ENCODE measurements around the gene THSD7A.

The THSD7A gene

GRCh38 chr7:11505471-11505985, 326.5 kb downstream of the THSD7A start:
- CTCF ChIA-PET = no interaction called here
- H3K27ac ChIP-seq = no peak overlapping the region
- POLR2A ChIA-PET (ENCODE audit: low non-redundant PET) = no interaction called here
- DNase-seq (ENCODE audit: low spot score) = no peak
- no peak for TF ChIP-seq CTCF (conservative IDR thresholded peaks at IDR 0.05; ENCODE audit: low read depth)

GRCh38 chr7:11492307-11492706, 339.7 kb downstream of the THSD7A start:
- H3K27ac ChIP-seq = no peak overlapping the region
- TF ChIP-seq CTCF (conservative IDR thresholded peaks at IDR 0.05; ENCODE audit: low read depth) = no peak
- ChIA-PET POLR2A (ENCODE audit: low non-redundant PET) (no interaction called here), CTCF (no interaction called here)
- no peak for DNase-seq (ENCODE audit: low spot score)

- no peak for DNase-seq (ENCODE audit: low spot score)
- CTCF ChIA-PET = no interaction called here
- TF ChIP-seq CTCF (conservative IDR thresholded peaks at IDR 0.05; ENCODE audit: low read depth) = no peak
- H3K27ac ChIP-seq = no peak overlapping the region
- POLR2A ChIA-PET (ENCODE audit: low non-redundant PET) = no interaction called here
Observed at GRCh38 chr7:11491811-11492210, 340.2 kb downstream of the THSD7A start.

GRCh38 chr7:11489280-11489679, 342.7 kb downstream of the THSD7A start:
- CTCF ChIA-PET = no interaction called here
- H3K27ac ChIP-seq = no peak overlapping the region

GRCh38 chr7:11486271-11486670, 345.7 kb downstream of the THSD7A start:
- no peak for DNase-seq (ENCODE audit: low spot score)
- ChIA-PET CTCF (no interaction called here), POLR2A (ENCODE audit: low non-redundant PET) (no interaction called here)
- no peak overlapping the region for H3K27ac ChIP-seq
- no peak for TF ChIP-seq CTCF (conservative IDR thresholded peaks at IDR 0.05; ENCODE audit: low read depth)

More at GRCh38 chr7:11489280-11489679, 342.7 kb downstream of the THSD7A start:
- POLR2A ChIA-PET (ENCODE audit: low non-redundant PET) = no interaction called here
- no peak for DNase-seq (ENCODE audit: low spot score)
- no peak for TF ChIP-seq CTCF (conservative IDR thresholded peaks at IDR 0.05; ENCODE audit: low read depth)

GRCh38 chr7:11485636-11486035, 346.4 kb downstream of the THSD7A start:
- TF ChIP-seq CTCF (conservative IDR thresholded peaks at IDR 0.05; ENCODE audit: low read depth) = no peak
- CTCF ChIA-PET = no interaction called here
- no peak overlapping the region for H3K27ac ChIP-seq
- POLR2A ChIA-PET (ENCODE audit: low non-redundant PET) = no interaction called here
- no peak for DNase-seq (ENCODE audit: low spot score)

GRCh38 chr7:11480143-11480542, 351.9 kb downstream of the THSD7A start:
- DNase-seq (ENCODE audit: low spot score) = no peak
- H3K27ac ChIP-seq = no peak overlapping the region
- CTCF ChIA-PET = no interaction called here
- POLR2A ChIA-PET (ENCODE audit: low non-redundant PET) = no interaction called here
- TF ChIP-seq CTCF (conservative IDR thresholded peaks at IDR 0.05; ENCODE audit: low read depth) = no peak
